H9 (cell line): ENCODE results near the gene DOCK1. TPM values are rescaled to one million over a fixed set of nuclear protein-coding genes. Genes with fewer than 3 reads are reported as not detected.

ENCODE experiments used
- DNase-seq: peaks from one replicate; pipeline ENCODE4 v3.0.0-alpha.2; 2017
- H2AFZ ChIP-seq: one replicate; pipeline ENCODE4 v1.6.1; 2013; ENCODE audit warnings: mild to moderate bottlenecking, low read length, control low read depth, moderate library complexity
- H2AK5ac ChIP-seq: 2 replicates; pipeline ENCODE4 v1.6.1; 2013; ENCODE audit warnings: low read length, control low read depth, mixed read lengths; ENCODE audit not compliant: insufficient read length
- H2BK120ac ChIP-seq: one replicate; pipeline ENCODE4 v1.6.1; 2013; ENCODE audit warnings: low read depth, mild to moderate bottlenecking, low read length, control low read depth, inconsistent platforms; ENCODE audit not compliant: poor library complexity, severe bottlenecking
- H2BK12ac ChIP-seq: 2 replicates; pipeline ENCODE4 v1.6.1; 2013; ENCODE audit warnings: low read length, control low read depth, mixed read lengths, low read depth; ENCODE audit not compliant: insufficient read length
- H2BK15ac ChIP-seq: 2 replicates; pipeline ENCODE4 v1.6.1; 2013; ENCODE audit warnings: low read depth, low read length, control low read depth
- H2BK20ac ChIP-seq: one replicate; pipeline ENCODE4 v1.6.1; 2013; ENCODE audit warnings: low read depth, mild to moderate bottlenecking, low read length, control low read depth, inconsistent platforms; ENCODE audit not compliant: poor library complexity, severe bottlenecking
- H2BK5ac ChIP-seq: 2 replicates; pipeline ENCODE4 v1.6.1; 2013; ENCODE audit warnings: low read length, control low read depth, mixed read lengths; ENCODE audit not compliant: insufficient read length
- H3K14ac ChIP-seq: 2 replicates; pipeline ENCODE4 v1.6.1; 2013; ENCODE audit warnings: low read length, control low read depth; ENCODE audit not compliant: insufficient read depth
- H3K18ac ChIP-seq: 2 replicates; pipeline ENCODE4 v1.6.1; 2013; ENCODE audit warnings: low read depth, mild to moderate bottlenecking, mixed read lengths, low read length, control low read depth; ENCODE audit not compliant: insufficient read length
- H3K23ac ChIP-seq: 2 replicates; pipeline ENCODE4 v1.6.1; 2013; ENCODE audit warnings: low read length, control low read depth, mixed read lengths, low read depth; ENCODE audit not compliant: insufficient read length
- H3K23me2 ChIP-seq: 2 replicates; pipeline ENCODE4 v1.6.1; 2013; ENCODE audit warnings: low read depth, mild to moderate bottlenecking, mixed read lengths, low read length, control low read depth; ENCODE audit not compliant: insufficient read length, poor library complexity, severe bottlenecking
- H3K27ac ChIP-seq: 2 replicates; pipeline ENCODE4 v1.5.1; 2013; ENCODE audit warnings: low read length, control low read depth, mixed read lengths, low read depth; ENCODE audit not compliant: insufficient read length
- H3K27me3 ChIP-seq: 2 replicates; pipeline ENCODE4 v1.6.1; 2013; ENCODE audit warnings: low read length, control low read depth, inconsistent platforms; ENCODE audit not compliant: insufficient read depth
- H3K4ac ChIP-seq: 2 replicates; pipeline ENCODE4 v1.6.1; 2013; ENCODE audit warnings: low read depth, mild to moderate bottlenecking, control low read depth, inconsistent platforms, low read length, moderate library complexity
- H3K4me1 ChIP-seq: 2 replicates; pipeline ENCODE4 v1.6.1; 2013; ENCODE audit warnings: low read length, control low read depth, inconsistent platforms; ENCODE audit not compliant: insufficient read depth
- H3K4me2 ChIP-seq: 2 replicates; pipeline ENCODE4 v1.6.1; 2013; ENCODE audit warnings: low read length, control low read depth, mixed read lengths; ENCODE audit not compliant: insufficient read length, insufficient read depth
- H3K56ac ChIP-seq: 2 replicates; pipeline ENCODE4 v1.6.1; 2013; ENCODE audit warnings: low read depth, mild to moderate bottlenecking, mixed read lengths, low read length, control low read depth; ENCODE audit not compliant: insufficient read length
- H3K79me1 ChIP-seq: 2 replicates; pipeline ENCODE4 v1.6.1; 2013; ENCODE audit warnings: low read depth, mild to moderate bottlenecking, moderate library complexity, low read length, control low read depth, inconsistent platforms; ENCODE audit not compliant: insufficient read depth, poor library complexity, severe bottlenecking
- H3K79me2 ChIP-seq: 2 replicates; pipeline ENCODE4 v1.6.1; 2013; ENCODE audit warnings: low read length, control low read depth, inconsistent platforms; ENCODE audit not compliant: insufficient read depth
- H3K9ac ChIP-seq: 2 replicates; pipeline ENCODE4 v1.6.1; 2013; ENCODE audit warnings: low read length, control low read depth, mixed read lengths; ENCODE audit not compliant: insufficient read length; ENCODE audit errors: extremely low read depth
- H3K9me3 ChIP-seq: one replicate; pipeline ENCODE4 v1.6.1; 2013; ENCODE audit warnings: low read depth, low read length, inconsistent platforms; ENCODE audit not compliant: control insufficient read depth
- H3T11ph ChIP-seq: one replicate; pipeline ENCODE4 v1.6.1; 2013; ENCODE audit warnings: mild to moderate bottlenecking, low read length, control low read depth, inconsistent platforms
- H4K20me1 ChIP-seq: one replicate; pipeline ENCODE4 v1.6.1; 2013; ENCODE audit not compliant: control insufficient read depth, insufficient read length, insufficient read depth
- H4K5ac ChIP-seq: 2 replicates; pipeline ENCODE4 v1.6.1; 2013; ENCODE audit warnings: low read depth, mild to moderate bottlenecking, mixed read lengths, low read length, control low read depth; ENCODE audit not compliant: insufficient read length
- H4K8ac ChIP-seq: replicated peaks from 2 replicates; pipeline ENCODE4 v1.6.1; 2013; ENCODE audit warnings: low read length, control low read depth, mixed read lengths, low read depth; ENCODE audit not compliant: insufficient read length
- H4K91ac ChIP-seq: 2 replicates; pipeline ENCODE4 v1.6.1; 2013; ENCODE audit warnings: low read depth, mild to moderate bottlenecking, moderate library complexity, mixed read lengths, low read length, control low read depth; ENCODE audit not compliant: insufficient read length
- H3K27ac Mint-ChIP-seq, 3 experiments: 2 replicates in 2 of 3; 3 replicates in 1 of 3; pipeline ENCODE4 v1.8.0; 2020 to 2021; ENCODE audit warnings: mixed read lengths in 3 of 3, mild to moderate bottlenecking in 1 of 3, moderate library complexity in 1 of 3
- H3K27me3 Mint-ChIP-seq: 2 replicates; pipeline ENCODE4 v1.8.0; 2021; ENCODE audit warnings: low read depth, mild to moderate bottlenecking, moderate library complexity, mixed read lengths
- H3K36me3 Mint-ChIP-seq, 3 experiments: 2 replicates in 2 of 3; 3 replicates in 1 of 3; pipeline ENCODE4 v1.8.0; 2020 to 2021; ENCODE audit warnings: low read depth in 3 of 3, mixed read lengths in 3 of 3; ENCODE audit not compliant: insufficient read depth in 1 of 3
- H3K4me1 Mint-ChIP-seq, 2 experiments: 2 replicates each; pipeline ENCODE4 v1.8.0; 2020; ENCODE audit warnings: mixed read lengths in 2 of 2
- H3K4me3 Mint-ChIP-seq, 2 experiments: 2 replicates in 1 of 2; 3 replicates in 1 of 2; pipeline ENCODE4 v1.8.0; 2020 to 2021; ENCODE audit warnings: mild to moderate bottlenecking in 2 of 2, mixed read lengths in 2 of 2, moderate library complexity in 1 of 2
- H3K9me3 Mint-ChIP-seq, 2 experiments: 2 replicates in 1 of 2; 3 replicates in 1 of 2; pipeline ENCODE4 v1.8.0; 2020; ENCODE audit warnings: mild to moderate bottlenecking in 2 of 2, mixed read lengths in 2 of 2, moderate library complexity in 1 of 2
- CTCF ChIP-seq: fragments of 200-600 bp; sonication (generic); conservative IDR thresholded peaks from 3 replicates; pipeline ENCODE4 v1.8.0; 2021; ENCODE audit warnings: antibody characterized with exemption, mild to moderate bottlenecking
- WGBS: extraction: QIAGEN DNeasy Blood & Tissue Kit; methylation state at CpG from one replicate; pipeline ENCODE4 v1.1.7; 2013; ENCODE audit warnings: missing lambda C conversion rate, low lambda C conversion rate, mixed read lengths; ENCODE audit not compliant: insufficient read length; ENCODE audit errors: extremely low coverage; 5-methylcytosine and 5-hydroxymethylcytosine counted together
- total RNA-seq: library from RNA; stranded (reverse); gene quantifications from 2 replicates; pipeline ENCODE4 v1.2.1, GENCODE V29; 2021

The DOCK1 gene
- total RNA-seq, 1 experiment from 2014 or later, result 57.0 TPM

- no peak overlapping the region for H3K56ac ChIP-seq
These were observed 26.6 kb upstream of the DOCK1 start for GRCh38 chr10:126878594-126878993.

More at GRCh38 chr10:126878594-126878993, 26.6 kb upstream of the DOCK1 start:
- Histone ChIP-seq H2AFZ (no peak overlapping the region), H2BK5ac (no peak overlapping the region), H4K8ac (no peak overlapping the region), H3K4ac (no peak overlapping the region), H3K4me1 (peaks cover 4% of the 10 kb centered on the region), H2BK15ac (no peak overlapping the region), H4K91ac (no peak overlapping the region), H3T11ph (no peak overlapping the region), H3K9ac (no peak overlapping the region), H2BK120ac (no peak overlapping the region), H3K79me2 (no peaks in the 10 kb centered on the region), H3K18ac (no peak overlapping the region), H3K27me3 (no peaks in the 10 kb centered on the region), H2BK12ac (no peak overlapping the region), H2AK5ac (no peak overlapping the region), H3K9me3 (no peaks in the 10 kb centered on the region), H3K4me2 (no peak overlapping the region), H4K5ac (no peak overlapping the region), H3K23me2 (no peaks in the 10 kb centered on the region), H3K23ac (no peak overlapping the region), H3K27ac (no peak overlapping the region), H2BK20ac (no peak overlapping the region), H3K79me1 (no peaks in the 10 kb centered on the region), H4K20me1 (no peaks in the 10 kb centered on the region), H3K14ac (no peak overlapping the region)
- no peak overlapping the region for H3K27ac Mint-ChIP-seq
- H3K4me3 Mint-ChIP-seq, result no peak overlapping the region
- DNase-seq, result no peak
- WGBS, result no CpG with 5 or more reads among the region's 10 CpGs
- H3K27me3 Mint-ChIP-seq, result peaks cover 19% of the 10 kb centered on the region
- H3K36me3 Mint-ChIP-seq, result no peaks in the 10 kb centered on the region
- H3K9me3 Mint-ChIP-seq, result no peaks in the 10 kb centered on the region
- peaks cover 23 to 34% of the 10 kb centered on the region in 2 experiments for H3K4me1 Mint-ChIP-seq
- no peak for TF ChIP-seq CTCF
